Posterior vena cava (tissue), 2 donors: ENCODE data around the gene RPL36A. TPM values are rescaled to one million over a fixed set of nuclear protein-coding genes. Genes with fewer than 3 reads are reported as not detected.

Experiments used
- DNase-seq: peaks from one replicate; pipeline ENCODE4 v3.0.0-alpha.2; 2020; ENCODE audit warnings: low spot score
- intact Hi-C, 2 donors: fragments of 100-400 bp; cut with DNase I; formaldehyde crosslinking; loops; one replicate each; pipeline versions ENCODE4 v1.14.1 to v1.14.2; 2022 to 2023
- total RNA-seq, 2 donors: library from RNA; stranded (reverse); fragmentation: NEBNext Ultra II Directional; extraction: Animal tissue kit (Norgen Biotek cat#: 25700); gene quantifications; one replicate each; pipeline ENCODE4 v1.2.1, GENCODE V29; 2021
- donor health status: DM: yes; HTN: yes; CAD: no.
- donor health status: DM: yes; HTN: yes; CAD: no.

Gene RPL36A
- total RNA-seq, 2 donors from 2014 or later, result 203 to 225 TPM

GRCh38 chrX:101386542-101386885 lies 4.3 kb upstream of the RPL36A start:
- DNase-seq, result no peak
- intact Hi-C loops, result no loop called here

GRCh38 chrX:101388604-101389003 lies 2.2 kb upstream of the RPL36A start:
- no peak for DNase-seq
- intact Hi-C loops, result no loop called here

DNA sequence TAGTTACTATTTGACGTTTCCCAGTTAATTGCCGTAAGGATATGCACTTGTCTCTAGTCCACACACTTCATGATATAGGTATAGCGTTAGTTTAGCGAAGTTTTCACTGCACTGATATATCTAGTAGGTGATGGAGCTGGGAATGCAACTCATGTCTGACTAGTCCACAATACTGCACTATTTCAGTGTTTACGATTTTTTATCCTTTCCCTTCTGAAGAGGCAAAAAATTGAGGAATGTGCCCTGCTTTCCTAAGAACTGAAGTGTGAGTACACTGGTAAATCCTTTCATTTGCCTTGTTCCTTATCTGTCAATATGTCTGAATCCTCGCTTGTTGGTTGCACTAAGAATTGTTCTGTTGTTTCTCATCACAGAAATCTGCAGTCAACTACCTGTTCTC lies 1.0 kb downstream of the RPL36A start:
- intact Hi-C loops, result no loop called here
- DNase-seq, result no peak

DNA sequence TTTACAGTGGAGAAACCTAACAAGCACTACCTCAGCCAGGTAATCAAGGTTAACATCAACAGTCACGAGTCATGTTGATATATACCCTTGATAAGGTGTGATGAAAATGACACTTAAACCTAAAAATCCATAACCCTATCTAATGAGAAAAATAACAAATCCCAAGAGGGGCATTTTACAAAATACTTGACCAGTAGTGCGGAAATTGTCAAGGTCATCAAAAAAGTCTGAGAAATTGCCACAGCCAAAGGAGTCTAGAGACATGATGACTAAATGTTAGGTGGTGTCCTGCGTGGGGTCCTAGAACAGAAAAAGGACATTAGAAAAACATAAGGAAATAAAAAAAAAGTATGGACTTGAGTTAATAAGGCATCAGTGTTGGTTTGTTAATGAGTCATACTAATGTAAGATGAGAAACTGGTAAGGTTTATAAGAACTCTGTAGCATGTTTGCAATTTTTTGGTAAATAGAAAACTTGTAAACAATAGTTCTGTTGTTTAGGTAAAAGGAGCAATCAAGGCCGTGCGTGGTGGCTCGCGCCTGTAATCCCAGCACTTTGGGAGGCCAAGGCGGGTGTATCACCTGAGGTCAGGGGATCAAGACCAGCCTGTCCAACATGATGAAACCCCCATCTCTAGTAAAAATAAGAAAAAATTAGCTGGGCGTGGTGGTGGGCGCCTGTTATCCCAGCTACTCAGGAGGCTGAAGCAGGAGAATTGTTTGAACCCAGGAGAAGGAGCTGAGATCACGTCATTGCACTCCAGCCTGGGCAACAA lies 2.9 kb downstream of the RPL36A start:
- DNase-seq, result no peak
- intact Hi-C loops, result no loop called here

DNA sequence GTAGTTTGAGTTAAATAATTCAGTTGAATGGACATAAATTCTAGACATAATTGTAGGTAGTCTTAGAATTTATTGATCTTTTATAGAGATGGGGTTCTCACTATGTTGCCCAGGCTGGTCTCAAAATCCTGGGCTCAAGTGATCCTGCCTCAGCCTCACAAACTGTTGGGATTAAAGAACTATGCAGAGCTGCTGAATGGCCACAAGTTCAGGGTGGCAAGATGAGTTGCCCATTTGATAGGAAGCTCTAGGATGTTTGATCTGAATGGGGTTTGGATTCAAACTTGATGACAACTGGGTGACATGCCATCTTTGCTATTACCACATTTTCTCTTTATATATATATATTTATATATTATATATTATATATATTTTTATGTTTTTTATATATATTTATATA lies 3.6 kb downstream of the RPL36A start:
- no peak for DNase-seq
- intact Hi-C loops, result no loop called here

DNA sequence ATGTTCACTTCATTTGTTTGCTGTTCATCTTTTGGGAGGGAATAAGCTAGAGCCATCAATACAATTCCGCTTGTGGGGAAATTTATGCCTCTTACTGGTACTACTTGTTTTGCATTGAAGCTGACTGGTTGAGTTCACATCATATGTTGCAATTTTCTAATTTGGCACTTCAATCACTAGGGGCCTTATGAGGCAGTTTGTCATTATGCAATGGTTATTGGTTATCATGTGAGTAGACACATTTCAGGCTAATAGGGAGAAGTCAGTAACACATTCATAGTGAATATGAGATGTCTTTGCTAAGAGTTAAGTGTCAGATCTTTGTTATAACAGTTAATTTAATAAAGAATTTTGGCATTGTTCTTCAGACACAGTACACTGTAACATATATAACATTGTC lies 5.0 kb downstream of the RPL36A start:
- no peak for DNase-seq
- intact Hi-C loops, result no loop called here

DNA sequence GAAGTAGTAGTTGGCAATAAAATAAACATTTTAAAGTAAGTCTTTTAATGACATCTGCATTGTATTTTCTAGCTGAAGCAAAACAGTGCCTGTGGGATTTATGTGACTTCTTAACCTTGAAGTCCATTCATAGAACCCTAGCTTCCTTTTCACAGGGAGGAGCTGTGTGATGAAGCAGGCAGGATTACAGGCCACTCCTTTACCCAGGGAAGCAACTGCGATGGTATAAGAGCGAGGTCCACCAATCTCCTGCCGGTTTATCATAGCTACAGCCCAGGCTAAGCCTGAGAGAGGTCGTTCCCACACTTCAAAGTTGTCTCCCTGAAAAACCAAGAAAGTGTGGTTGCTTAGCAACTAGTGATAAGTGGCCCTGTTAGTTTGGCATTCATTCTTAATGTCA lies 7.0 kb downstream of the RPL36A start:
- DNase-seq, result no peak
- intact Hi-C loops, result no loop called here

DNA sequence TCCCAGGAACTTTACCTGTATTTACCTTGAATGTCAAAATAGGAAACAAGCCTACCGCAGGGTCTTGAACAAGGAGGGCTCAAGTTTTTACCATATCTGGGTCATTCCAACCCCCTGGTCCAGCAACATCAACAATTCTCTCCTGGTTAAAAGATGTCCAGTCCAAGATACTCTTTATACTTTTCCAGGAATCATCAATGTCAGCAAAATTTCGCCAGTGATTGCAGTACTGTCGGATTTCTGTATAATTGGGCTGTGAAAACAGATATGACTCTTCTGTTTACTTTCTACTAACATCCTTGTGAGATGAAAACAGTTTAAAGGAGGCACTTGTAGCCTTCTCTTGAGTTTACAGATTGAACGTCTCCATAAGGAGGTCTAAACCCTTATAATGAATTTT lies 7.9 kb downstream of the RPL36A start:
- intact Hi-C loops, result no loop called here
- no peak for DNase-seq

- intact Hi-C loops, result no loop called here
Observed at GRCh38 chrX:101399825-101400224, 9.0 kb downstream of the RPL36A start.

GRCh38 chrX:101407167-101407747 lies 16.4 kb downstream of the RPL36A start:
- intact Hi-C loops, result no loop called here
- no peak for DNase-seq

More at GRCh38 chrX:101399825-101400224, 9.0 kb downstream of the RPL36A start:
- no peak for DNase-seq

DNA sequence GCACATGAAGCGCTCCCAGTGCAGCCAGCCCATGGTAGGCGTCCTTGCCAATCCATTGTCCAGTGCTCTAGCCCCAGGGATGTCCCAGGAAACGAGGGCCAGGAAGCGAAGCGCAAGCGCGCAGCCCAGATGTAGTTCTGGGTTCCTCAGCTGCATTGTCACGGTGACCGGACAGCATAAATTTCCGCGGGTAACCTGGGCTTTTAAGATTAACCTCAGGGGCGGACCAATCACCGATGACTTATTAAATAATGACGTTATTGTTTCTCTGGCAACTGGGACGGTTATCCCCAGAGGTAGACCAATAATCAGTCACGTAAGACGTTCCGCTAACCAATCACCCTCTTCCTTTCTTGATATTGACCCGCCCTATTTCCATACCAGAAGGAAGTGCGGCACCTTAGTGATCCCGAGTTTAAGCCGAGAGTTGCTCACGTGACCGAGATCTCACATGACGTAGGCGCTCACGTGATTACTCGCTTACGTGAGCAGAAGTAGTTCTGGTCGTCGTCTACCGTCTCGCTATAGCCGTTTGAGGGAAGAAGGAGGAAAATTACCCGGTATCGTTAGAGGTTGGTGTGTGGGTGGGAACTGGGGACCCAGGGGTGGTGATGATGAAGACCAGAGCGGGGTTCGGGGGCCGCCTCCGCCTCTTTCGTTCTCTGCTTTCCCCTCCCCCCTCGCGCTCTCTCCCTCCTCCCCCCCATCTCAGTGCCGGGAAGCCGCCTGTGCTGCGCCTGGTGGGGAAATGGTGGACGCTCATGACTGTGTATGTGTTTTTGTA lies 17.1 kb downstream of the RPL36A start, which contains the start of the genes GLA and HNRNPH2:
Gene GLA (minus strand): TSS at position 178 of the 784 bp plus-strand sequence. CDS start 22 bp downstream, at position 156.
Gene HNRNPH2 (plus strand): TSS at position 475 of the 784 bp plus-strand sequence. CDS start 3,767 bp downstream, outside the sequence.
- intact Hi-C loops, result no loop called here
- DNase-seq, result peak; percentile 96

- no peak for DNase-seq
- intact Hi-C loops, result no loop called here
Observed at GRCh38 chrX:101408532-101408841, 17.7 kb downstream of the RPL36A start.

GRCh38 chrX:101409043-101409442 lies 18.2 kb downstream of the RPL36A start:
- intact Hi-C loops, result no loop called here
- DNase-seq, result no peak

DNA sequence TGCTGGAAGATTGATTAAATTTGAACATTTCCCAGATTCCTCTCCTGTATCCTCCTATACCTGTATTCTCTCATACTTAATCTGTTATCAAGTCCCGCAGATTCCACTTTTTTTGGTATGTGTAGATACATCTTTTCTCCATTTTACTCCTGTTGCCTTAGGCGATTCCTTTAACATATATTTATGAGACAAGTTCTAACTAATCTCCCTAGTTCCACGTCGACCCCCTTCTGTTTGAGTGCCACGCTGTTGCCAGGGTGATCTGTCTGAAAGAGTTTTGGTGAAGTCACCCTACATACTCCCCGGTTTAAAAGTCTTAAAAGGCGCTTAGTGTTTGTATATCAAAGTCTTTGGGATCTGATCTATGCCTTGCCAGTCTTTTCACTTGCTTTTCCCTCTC lies 19.6 kb downstream of the RPL36A start:
- no peak for DNase-seq
- intact Hi-C loops, result no loop called here

DNA sequence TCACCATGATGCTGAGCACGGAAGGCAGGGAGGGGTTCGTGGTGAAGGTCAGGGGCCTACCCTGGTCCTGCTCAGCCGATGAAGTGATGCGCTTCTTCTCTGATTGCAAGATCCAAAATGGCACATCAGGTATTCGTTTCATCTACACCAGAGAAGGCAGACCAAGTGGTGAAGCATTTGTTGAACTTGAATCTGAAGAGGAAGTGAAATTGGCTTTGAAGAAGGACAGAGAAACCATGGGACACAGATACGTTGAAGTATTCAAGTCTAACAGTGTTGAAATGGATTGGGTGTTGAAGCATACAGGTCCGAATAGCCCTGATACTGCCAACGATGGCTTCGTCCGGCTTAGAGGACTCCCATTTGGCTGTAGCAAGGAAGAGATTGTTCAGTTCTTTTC lies 21.2 kb downstream of the RPL36A start:
- DNase-seq, result no peak
- intact Hi-C loops, result no loop called here

- DNase-seq, result no peak
- intact Hi-C loops, result no loop called here
Observed at GRCh38 chrX:101415180-101416145, 24.7 kb downstream of the RPL36A start.

DNA sequence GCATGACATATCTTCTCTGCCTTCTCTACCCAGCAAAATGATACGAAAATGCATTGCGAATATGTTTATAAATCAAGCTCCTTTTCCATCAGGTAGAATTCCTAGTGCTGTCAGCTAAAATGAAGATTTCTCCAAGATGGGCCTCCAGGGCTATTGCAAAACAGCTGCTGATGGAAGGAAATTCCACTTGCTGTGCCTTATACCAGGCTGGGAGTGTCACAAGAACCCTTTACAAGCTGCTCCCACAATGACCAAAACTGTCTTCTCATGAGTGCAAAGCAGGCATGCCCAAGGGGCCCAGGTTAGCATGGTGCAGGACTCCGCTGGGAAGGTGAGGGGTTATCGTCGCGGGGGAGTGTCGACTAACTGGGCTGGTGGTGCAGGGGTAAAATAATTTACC lies 25.9 kb downstream of the RPL36A start:
- intact Hi-C loops, result no loop called here
- DNase-seq, result no peak

DNA sequence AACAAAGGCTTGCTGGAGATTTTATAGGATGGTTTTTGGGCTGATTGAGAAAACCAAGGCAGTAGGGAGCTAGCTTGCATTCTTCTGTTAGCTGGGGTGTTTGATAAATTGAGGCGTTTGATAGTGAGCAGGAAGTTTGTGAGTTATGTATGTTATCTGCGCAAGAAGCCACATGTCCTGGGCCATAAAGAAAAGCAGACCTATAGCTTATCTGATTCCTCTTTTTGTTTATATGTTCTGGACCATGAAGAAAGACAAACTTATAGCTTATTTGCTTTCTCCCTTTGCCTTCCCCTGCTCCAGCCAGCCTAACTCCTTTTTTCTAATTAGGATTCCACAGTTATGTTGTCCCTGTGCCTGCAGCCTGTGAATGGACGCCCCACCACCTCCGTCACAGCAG lies 26.4 kb downstream of the RPL36A start:
- intact Hi-C loops, result no loop called here

More for the DNA sequence above, 26.4 kb downstream of the RPL36A start:
- DNase-seq, result no peak
